DND-41 (cell line): ENCODE data around the gene PCIF1.

Experiments
- ATAC-seq: fragments of 200-7000 bp; cut with Tn5 transposase; 3 replicates; pipeline ENCODE4 v1.9.1; 2021; ENCODE audit warnings: low read depth; ENCODE audit not compliant: insufficient read depth
- DNase-seq: peaks from one replicate; pipeline ENCODE4 v3.0.0-alpha.2; 2020
- H2AFZ ChIP-seq: 2 replicates; pipeline ENCODE4 v1.6.0; 2012; ENCODE audit warnings: low read depth, low read length
- H3K27ac ChIP-seq: 2 replicates; pipeline ENCODE4 v1.5.1; 2012; ENCODE audit warnings: low read length, inconsistent platforms
- H3K27me3 ChIP-seq: fragments of 200-600 bp; sonication (generic); 2 replicates; pipeline ENCODE4 v1.6.0; 2012; ENCODE audit warnings: low read length, mild to moderate bottlenecking, inconsistent platforms; ENCODE audit not compliant: insufficient read depth, poor library complexity
- H3K36me3 ChIP-seq: 2 replicates; pipeline ENCODE4 v1.5.1; 2012; ENCODE audit warnings: low read length, inconsistent platforms; ENCODE audit not compliant: insufficient read depth
- H3K4me1 ChIP-seq: 2 replicates; pipeline ENCODE4 v1.5.1; 2012; ENCODE audit warnings: mild to moderate bottlenecking, low read length; ENCODE audit not compliant: insufficient read depth
- H3K4me2 ChIP-seq: 2 replicates; pipeline ENCODE4 v1.6.0; 2012; ENCODE audit warnings: mild to moderate bottlenecking, moderate library complexity, low read length, inconsistent platforms; ENCODE audit not compliant: insufficient read depth
- H3K4me3 ChIP-seq, 2 experiments: fragments of 200-600 bp in 1 of 2; shearing (Covaris generic) in 1 of 2; 2 replicates each; pipeline ENCODE4 v1.5.1; 2012 to 2016; ENCODE audit warnings: inconsistent platforms in 2 of 2, low read length in 2 of 2, mild to moderate bottlenecking in 2 of 2, low read depth in 1 of 2, moderate library complexity in 1 of 2
- H3K79me2 ChIP-seq: 2 replicates; pipeline ENCODE4 v1.6.0; 2012; ENCODE audit warnings: low read length, inconsistent platforms; ENCODE audit not compliant: insufficient read depth
- H3K9ac ChIP-seq: 2 replicates; pipeline ENCODE4 v1.6.0; 2012; ENCODE audit warnings: low read depth, mild to moderate bottlenecking, inconsistent platforms, low read length, moderate library complexity
- H3K9me3 ChIP-seq: 2 replicates; pipeline ENCODE4 v1.5.1; 2012; ENCODE audit warnings: low read length, moderate library complexity, mild to moderate bottlenecking, inconsistent platforms; ENCODE audit not compliant: insufficient read depth, severe bottlenecking
- H4K20me1 ChIP-seq: 2 replicates; pipeline ENCODE4 v1.6.0; 2012; ENCODE audit warnings: low read length; ENCODE audit not compliant: insufficient read depth
- EZH2 ChIP-seq: IDR thresholded peaks from 3 replicates; pipeline ENCODE4 v1.6.1; 2012; ENCODE audit warnings: borderline replicate concordance, low read depth, mild to moderate bottlenecking, moderate library complexity, low read length, inconsistent platforms; ENCODE audit not compliant: severe bottlenecking
- TF ChIP-seq, protein P1 (sequence below): IDR thresholded peaks from 2 replicates; pipeline ENCODE4 v1.5.1; 2012; ENCODE audit warnings: borderline replicate concordance, low read length, moderate library complexity, mild to moderate bottlenecking; ENCODE audit not compliant: poor library complexity, severe bottlenecking; ENCODE audit errors: extremely low read depth

PCIF1 gene

DNA sequence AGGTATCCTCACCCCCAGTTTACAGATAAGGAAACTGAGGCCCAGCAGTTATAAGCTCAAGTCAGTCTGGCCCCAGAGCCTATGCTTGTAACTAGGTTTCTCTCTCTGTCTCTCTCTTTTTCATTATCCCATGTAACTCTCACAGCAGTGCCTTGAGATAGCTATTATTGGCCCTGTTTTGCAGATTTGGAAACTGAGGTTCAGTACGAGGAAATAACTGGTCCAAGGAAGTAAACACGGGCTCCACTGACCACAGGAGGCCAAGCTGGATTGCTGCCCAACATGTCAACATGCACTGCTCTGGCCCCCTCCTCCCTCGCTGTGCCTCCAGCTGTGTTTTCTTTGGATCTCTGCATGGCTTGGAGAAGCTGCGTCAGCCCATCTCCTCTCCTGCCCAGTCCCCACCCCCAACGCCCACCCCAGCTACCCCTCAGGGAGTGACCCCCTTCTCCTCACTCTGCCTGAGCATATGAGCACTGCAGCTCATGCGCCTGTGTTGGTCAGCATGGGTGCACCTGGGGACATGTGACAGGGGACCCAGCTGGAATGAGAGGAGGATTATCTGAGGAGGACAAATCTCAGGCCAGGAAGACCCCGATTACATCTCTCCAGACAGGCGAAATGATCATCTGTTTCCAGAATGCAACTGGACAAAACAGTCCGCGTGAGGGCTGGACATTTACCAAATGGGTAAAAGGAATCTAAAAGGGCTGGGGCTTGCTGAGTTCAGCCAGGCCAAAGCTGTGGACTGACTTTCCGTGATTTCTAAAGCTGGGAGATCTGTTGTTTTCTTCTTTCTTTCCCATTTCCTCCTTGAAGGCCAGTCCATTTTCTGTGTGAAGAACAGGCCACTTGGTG, 14.7 kb upstream of the PCIF1 start:
- Histone ChIP-seq H3K36me3 (no peaks in the 10 kb centered on the region), H3K4me3 (no peak overlapping the region), H3K27me3 (peaks cover 11% of the 10 kb centered on the region), H4K20me1 (no peaks in the 10 kb centered on the region), H3K9me3 (no peaks in the 10 kb centered on the region), H3K4me1 (no peaks in the 10 kb centered on the region), H3K9ac (no peak overlapping the region), H2AFZ (no peak overlapping the region), H3K4me2 (no peak overlapping the region), H3K27ac (no peak overlapping the region), H3K79me2 (no peaks in the 10 kb centered on the region)
- TF ChIP-seq EZH2 = no peak
- TF ChIP-seq, protein P1, sequence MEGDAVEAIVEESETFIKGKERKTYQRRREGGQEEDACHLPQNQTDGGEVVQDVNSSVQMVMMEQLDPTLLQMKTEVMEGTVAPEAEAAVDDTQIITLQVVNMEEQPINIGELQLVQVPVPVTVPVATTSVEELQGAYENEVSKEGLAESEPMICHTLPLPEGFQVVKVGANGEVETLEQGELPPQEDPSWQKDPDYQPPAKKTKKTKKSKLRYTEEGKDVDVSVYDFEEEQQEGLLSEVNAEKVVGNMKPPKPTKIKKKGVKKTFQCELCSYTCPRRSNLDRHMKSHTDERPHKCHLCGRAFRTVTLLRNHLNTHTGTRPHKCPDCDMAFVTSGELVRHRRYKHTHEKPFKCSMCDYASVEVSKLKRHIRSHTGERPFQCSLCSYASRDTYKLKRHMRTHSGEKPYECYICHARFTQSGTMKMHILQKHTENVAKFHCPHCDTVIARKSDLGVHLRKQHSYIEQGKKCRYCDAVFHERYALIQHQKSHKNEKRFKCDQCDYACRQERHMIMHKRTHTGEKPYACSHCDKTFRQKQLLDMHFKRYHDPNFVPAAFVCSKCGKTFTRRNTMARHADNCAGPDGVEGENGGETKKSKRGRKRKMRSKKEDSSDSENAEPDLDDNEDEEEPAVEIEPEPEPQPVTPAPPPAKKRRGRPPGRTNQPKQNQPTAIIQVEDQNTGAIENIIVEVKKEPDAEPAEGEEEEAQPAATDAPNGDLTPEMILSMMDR = no peak
- no peak for ATAC-seq
- no peak for DNase-seq

DNA sequence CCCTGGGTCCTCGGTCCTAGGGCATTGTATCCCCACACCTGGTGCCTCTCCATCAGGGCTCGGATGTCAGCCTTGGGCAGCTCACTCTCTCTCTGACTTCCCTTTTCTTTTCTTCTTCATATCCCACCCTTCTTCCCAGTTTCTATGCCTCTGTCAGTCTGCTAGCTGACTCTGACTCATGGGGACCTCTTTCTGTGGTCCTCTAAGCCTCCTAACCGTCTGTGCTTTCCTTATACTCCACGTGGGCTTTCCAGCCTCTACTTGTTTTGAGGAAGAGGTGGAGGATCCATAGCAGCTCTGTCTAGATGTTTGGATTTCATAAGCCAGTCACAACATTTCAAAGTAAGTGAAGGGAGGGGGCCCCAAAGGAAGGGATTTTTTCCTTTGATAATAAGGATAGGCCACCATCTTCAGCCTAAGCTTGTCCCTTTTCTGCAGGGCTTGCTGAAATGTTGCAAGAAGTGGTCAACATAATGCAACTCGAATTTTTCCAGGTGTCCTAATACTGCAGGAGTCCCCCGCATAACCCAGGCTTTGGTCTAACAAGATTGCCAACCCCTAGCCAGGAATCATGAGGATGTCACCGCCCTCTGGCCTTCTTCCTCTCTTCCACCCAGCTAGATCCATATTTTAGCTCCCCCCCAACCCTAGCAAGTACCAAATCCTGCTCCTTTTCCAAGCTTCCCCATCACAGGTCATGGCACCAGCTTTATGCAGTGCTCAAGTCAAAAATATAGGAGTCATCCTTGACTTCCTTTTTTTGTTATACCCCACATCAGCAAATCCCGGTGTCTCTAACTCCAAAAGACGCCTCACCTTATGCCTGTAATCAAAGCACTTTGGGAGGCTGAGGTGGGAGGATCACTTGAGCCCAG, 13.8 kb upstream of the PCIF1 start:
- no peak overlapping the region for H3K4me2 ChIP-seq
- no peaks in the 10 kb centered on the region for H3K79me2 ChIP-seq
- no peaks in the 10 kb centered on the region for H3K36me3 ChIP-seq
- H2AFZ ChIP-seq = no peak overlapping the region
- ATAC-seq (no peak), DNase-seq (no peak)
- H3K27ac ChIP-seq = no peak overlapping the region
- H3K9ac ChIP-seq = no peak overlapping the region
- no peak overlapping the region for H3K4me3 ChIP-seq
- H3K9me3 ChIP-seq = no peaks in the 10 kb centered on the region
- peaks cover 11% of the 10 kb centered on the region for H3K27me3 ChIP-seq
- TF ChIP-seq, protein P1 = no peak
- TF ChIP-seq EZH2 = no peak
- no peaks in the 10 kb centered on the region for H3K4me1 ChIP-seq
- no peaks in the 10 kb centered on the region for H4K20me1 ChIP-seq

DNA sequence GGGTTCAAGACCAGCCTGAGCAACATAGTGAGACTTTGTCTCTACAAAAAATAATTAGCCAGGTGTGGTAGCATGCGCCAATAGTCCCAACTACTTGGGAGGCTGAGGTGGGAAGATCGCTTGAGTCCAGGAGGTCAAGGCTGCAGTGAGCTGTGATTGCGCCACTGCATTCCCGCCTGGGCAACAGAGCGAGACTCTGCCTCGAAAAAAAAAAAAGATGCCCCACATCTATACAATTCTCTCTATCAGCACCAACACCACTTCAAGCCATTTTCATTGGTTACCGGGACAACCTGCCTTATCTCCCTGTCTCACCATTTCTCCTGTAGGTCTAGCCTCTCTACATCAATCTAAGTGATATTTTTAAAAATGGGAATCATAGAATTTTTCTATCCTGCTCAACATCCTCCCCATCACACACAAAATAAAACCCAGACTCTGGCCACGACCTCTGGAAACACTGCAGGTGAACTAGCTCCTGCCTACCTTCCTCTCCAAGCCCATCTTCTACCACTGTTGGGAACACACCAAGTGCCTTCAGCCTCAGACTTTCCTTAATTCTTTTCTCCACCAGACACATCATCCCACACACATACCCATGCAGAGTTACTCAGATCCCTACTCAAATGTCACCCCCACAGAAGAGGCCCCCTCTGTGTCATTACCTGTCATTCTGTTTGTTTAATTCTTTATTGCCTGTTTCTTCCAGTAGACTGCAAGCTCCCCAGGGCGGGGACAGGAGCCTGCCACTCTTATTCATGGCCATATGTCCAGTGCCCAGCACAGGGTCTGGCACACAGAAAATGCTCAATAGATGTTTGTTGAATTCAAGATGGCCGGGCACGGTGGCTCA, 12.9 kb upstream of the PCIF1 start:
- Histone ChIP-seq H3K27me3 (peaks cover 11% of the 10 kb centered on the region), H3K4me3 (no peak overlapping the region), H3K27ac (no peak overlapping the region), H4K20me1 (no peaks in the 10 kb centered on the region), H3K36me3 (no peaks in the 10 kb centered on the region), H3K79me2 (no peaks in the 10 kb centered on the region), H3K4me1 (no peaks in the 10 kb centered on the region), H2AFZ (no peak overlapping the region), H3K9ac (no peak overlapping the region), H3K9me3 (no peaks in the 10 kb centered on the region), H3K4me2 (no peak overlapping the region)
- TF ChIP-seq, protein P1 = no peak
- ATAC-seq (no peak), DNase-seq (no peak)
